Pons (tissue), 1 donor: ENCODE data around the gene CDH24.
"Not testable (repeated sequence)": the region's sequence is repeated elsewhere in the genome, so short reads cannot be mapped to it uniquely, and the experiment has no call there.

Experiments
- DNase-seq: peaks from one replicate; pipeline ENCODE4 v3.0.0-alpha.2; 2016; ENCODE audit warnings: low spot score

The CDH24 gene

DNA sequence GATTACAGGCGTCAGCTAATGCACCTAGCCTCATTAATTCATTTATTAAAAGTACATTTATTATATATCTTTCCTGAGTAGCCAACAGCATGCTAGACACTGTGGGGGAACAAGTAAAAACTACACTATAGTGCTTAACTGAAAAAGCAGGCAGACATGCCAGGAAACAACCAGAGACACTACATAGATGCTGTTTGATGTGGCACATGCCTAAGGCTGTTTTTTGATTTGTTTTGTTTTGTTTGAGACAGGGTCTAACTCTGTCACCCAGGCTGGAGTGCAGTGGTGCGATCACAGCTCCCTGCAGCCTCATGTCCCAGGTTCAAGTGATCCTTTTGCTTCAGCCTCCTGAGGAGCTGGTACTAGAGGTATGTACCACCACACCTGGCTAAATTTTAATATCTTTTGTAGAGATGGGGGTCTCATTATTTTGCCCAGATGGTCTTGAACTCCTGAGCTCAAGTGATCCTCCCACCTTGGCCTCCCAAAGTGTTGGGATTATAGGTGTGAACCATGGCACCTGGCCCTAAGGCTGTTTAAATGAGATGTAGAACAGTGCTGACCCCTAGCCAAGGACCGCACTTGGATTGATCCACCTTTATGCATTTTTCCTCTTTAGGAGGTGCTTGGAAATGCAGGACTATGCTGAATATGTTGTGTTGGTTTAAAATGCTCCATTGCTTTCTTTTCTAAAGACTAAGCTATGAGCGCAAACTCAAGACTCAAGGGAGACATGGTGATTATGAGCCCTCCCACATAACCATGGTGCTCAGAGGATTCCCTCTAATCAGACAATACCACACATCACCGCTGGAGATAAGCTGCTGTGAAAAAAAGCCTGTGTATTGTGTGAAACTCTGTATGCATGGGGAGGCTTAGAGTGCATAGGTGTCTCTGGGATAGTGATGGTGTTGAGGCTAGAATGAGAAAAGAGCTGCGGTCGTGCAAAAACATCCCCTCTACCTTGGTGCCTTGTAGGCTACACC, 36.9 kb downstream of the CDH24 start:
- DNase-seq = no peak

DNA sequence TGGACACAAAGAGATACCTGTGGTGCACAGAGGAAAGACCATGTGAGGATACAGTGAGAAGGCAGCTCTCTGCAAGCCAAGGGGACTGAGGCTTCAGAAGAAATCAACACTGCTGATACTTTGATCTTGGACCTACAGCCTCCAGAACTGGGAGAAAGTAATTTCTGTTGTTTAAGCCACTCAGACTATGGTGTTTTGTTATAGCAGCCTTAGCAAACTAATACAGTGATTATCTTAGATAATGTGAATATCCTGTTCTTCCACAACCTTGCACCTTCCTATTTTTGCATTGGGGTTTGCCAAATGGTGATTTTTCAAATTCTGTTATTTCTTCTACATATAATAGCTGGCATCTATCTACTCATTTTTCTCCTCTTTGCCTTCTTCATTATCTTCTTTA, 39.2 kb downstream of the CDH24 start:
- DNase-seq = no peak

DNA sequence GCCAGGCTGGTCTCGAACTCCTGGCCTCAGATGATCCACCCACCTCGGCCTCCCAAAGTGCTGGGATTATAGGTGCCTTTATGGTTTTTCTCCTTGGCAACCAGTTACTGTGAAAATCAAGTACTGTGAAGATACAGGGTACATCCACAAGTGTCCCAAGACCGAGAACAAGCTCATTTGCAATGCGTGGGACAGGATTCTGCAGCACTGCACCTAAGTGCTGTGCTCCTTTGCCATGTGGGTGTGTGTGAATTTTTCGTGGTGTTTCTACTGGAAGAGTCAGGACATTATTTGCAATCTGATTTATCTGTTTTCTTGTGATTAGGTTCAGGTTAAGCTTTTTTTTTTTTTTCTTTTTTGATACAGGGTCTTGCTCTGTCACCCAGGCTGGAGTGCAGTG, 40.2 kb downstream of the CDH24 start:
- DNase-seq = no peak

DNA sequence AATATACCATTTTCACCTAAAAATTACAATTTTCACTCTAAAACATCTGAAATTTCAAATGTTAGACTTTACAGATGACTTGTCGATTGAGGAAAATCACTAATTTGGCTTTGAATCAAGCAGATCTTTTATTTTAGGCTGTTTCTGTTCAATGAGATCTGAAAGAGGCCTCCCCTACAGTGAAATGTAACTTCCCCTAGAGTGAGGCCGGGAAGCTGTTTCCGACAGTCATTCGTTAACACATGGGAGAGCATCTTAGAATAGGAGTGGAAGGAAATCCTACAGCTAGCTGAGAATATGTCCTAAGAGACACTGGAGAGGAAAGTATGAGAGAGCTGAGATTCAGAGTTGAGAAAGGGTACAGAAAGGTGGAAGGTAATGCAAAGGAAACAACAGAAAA, 41.7 kb downstream of the CDH24 start:
- DNase-seq = no peak

DNA sequence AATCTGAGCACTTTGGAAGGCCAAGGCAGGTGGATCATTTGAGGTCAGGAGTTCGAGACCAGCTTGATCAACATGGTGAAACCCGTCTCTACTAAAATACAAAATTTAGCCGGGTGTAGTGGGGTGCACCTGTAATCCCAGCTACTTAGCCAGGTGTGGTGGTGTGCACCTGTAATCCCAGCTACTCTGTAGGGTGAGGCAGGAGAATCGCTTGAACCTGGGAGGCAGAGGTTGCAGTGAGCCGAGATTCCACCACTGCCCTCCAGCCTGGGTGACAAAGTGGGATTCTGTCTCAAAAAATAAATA, 43.6 kb downstream of the CDH24 start:
- DNase-seq = not testable (repeated sequence)

- DNase-seq = no peak
These were observed 44.1 kb downstream of the CDH24 start for GRCh38 chr14:23013054-23013748.

DNA sequence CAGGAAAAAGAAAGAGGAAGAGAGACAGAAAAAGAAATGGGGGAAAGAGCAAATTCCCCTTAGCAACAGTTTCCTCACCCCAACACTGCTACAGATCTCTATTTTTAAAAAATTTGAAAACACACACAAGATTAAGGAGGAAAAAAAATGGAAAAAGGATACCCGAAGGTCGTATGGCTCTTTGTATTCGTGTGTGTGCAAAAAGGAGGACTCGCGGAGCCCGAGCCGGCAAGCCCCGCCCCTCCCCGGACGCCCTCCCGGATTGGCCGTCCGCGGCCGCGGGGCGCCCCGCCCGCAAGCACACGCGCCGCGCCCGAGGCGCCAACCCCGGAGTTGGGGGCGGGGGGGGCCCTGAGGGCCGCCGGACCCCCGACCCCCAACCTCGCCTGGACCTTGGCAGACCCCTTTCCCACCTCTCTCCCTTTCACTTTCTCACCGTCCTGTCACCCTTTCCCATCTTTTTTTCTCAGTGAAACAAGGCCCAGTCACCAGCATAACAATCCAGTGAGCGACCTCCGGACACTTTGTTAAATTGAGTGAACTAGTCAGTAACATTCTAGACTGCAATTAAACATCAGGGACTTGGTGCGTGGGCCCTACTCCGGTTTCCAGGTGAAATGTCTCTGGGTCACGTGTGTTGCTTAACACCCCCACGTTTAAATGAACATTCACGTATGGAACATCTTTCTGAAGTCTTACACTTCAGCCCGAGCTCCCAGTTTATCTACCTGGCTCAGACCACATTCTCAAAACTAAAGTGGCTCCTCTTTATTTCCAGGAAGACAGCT, 47.2 kb downstream of the CDH24 start, which contains the start of gene C14orf93:
TSS of gene C14orf93 (minus strand) at position 205 of the 788 bp plus-strand sequence. CDS start 11,120 bp downstream, outside the sequence.
- peak; percentile 69 for DNase-seq

DNA sequence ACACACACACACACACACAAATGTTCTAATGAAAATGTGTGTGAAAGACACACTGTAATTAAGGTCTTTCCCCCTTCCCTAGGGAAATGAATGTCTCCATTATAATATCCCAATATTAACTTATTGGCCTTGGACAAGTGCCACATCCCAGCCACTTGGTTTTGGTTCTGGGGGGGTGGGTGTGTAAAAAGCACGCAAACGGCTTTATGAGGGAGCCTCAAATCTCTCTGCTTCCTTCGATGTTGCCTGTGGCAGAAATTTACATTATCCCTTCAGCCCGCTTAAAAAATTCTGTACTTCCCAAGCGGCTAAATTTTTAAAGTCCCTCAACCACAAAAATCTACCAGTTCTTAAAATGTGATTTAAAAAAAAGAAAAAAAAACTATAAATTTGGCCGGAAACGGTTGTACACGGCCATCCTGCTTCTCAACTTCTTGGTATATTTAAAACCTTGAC, 47.8 kb downstream of the CDH24 start:
- no peak for DNase-seq

DNA sequence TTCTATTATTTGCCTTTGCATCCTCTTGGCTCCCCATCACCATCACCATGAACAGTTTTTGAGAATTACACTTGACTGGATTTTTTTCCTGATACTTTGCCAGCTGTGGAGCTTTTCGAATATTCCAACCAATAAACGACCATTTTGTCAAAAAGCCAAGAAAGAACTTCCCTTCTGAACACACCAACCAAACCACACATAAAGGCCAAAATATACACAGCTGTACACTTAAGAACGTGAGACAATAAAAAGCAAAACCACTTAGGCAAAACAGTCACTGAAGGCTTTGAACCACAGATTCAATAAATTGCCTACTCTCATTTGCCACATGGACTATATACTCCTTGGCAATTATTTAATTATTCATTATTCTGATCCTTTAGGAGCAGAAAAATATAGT, 48.5 kb downstream of the CDH24 start:
- no peak for DNase-seq

GRCh38 chr14:23006544-23007419, 50.5 kb downstream of the CDH24 start:
- DNase-seq = peak; percentile 99

GRCh38 chr14:23006188-23006534, 51.2 kb downstream of the CDH24 start:
- DNase-seq = no peak

GRCh38 chr14:23005451-23006187, 51.7 kb downstream of the CDH24 start:
- DNase-seq = no peak

DNA sequence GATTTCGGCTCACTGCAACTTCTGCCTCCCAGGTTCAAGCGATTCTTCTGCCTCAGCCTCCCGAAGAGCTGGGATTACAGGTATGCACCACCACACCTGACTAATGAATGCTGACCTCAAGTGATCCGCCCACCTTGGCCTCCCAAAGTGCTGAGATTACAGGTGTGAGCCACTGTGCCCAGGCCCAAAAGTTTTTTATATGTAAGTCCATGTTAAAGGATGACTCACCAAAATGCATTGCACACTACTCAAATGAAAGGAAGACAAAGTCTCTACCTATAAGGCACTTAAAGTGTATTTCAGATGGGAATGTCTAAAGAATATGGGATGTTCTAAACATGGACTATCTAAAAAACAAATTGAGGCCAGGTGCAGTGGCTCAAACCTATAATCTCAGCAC, 53.0 kb downstream of the CDH24 start:
- not testable (repeated sequence) for DNase-seq

GRCh38 chr14:23002592-23002991, 54.7 kb downstream of the CDH24 start:
- no peak for DNase-seq

- DNase-seq = no peak
These were observed 56.5 kb downstream of the CDH24 start for GRCh38 chr14:23000860-23001259.

- no peak for DNase-seq
These were observed 58.8 kb downstream of the CDH24 start for GRCh38 chr14:22998329-22999012.

GRCh38 chr14:22997676-22998323, 59.5 kb downstream of the CDH24 start:
- no peak for DNase-seq
